ENCODE data around the gene USP53. TPM values are rescaled to one million over a fixed set of nuclear protein-coding genes. Genes with fewer than 3 reads are reported as not detected.
A peak's percentile ranks its signal among the peaks of the same experiment; 100 is the strongest.

Gene USP53
- total RNA-seq, 4 donors from 2014 or later = 68.1 to 116 (median 78.4) TPM

DNA sequence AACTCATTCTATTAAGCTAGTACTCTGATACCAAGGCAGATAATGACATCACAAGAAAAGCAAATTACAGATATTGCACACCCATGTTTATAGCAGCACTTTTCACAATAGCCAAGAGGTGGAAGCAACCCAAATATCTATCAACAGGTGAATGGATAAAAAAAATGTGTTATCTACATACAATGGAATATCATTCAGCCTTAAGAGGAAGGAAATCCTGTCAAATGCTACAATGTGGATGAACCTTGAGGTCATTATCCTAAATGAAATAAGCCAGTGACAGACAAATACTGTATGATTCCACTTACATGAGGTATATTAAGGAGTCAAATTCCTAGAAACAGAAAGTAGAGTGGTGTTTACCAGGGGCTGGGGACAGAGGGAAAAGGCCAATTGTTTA, 95.1 kb downstream of the USP53 start:
- Histone ChIP-seq H3K27me3 (no peaks in the 10 kb centered on the region), H3K27ac (replicated peaks in 1 of 4) (no peak overlapping the region), H3K4me3 (no peak overlapping the region), H3K9me3 (no peaks in the 10 kb centered on the region), H3K36me3 (no peaks in the 10 kb centered on the region), H3K4me1 (no peaks in the 10 kb centered on the region)
- no peak for DNase-seq (ENCODE audit: extremely low spot score)
- TF ChIP-seq, protein P1, sequence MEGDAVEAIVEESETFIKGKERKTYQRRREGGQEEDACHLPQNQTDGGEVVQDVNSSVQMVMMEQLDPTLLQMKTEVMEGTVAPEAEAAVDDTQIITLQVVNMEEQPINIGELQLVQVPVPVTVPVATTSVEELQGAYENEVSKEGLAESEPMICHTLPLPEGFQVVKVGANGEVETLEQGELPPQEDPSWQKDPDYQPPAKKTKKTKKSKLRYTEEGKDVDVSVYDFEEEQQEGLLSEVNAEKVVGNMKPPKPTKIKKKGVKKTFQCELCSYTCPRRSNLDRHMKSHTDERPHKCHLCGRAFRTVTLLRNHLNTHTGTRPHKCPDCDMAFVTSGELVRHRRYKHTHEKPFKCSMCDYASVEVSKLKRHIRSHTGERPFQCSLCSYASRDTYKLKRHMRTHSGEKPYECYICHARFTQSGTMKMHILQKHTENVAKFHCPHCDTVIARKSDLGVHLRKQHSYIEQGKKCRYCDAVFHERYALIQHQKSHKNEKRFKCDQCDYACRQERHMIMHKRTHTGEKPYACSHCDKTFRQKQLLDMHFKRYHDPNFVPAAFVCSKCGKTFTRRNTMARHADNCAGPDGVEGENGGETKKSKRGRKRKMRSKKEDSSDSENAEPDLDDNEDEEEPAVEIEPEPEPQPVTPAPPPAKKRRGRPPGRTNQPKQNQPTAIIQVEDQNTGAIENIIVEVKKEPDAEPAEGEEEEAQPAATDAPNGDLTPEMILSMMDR (IDR thresholded peaks at IDR 0.05) = no peak
- TF ChIP-seq POLR2A (IDR thresholded peaks at IDR 0.05; ENCODE audit: low read depth) (no peak), EP300 (IDR thresholded peaks at IDR 0.05) (no peak), POLR2AphosphoS5 (IDR thresholded peaks at IDR 0.05) (no peak)
- intact Hi-C loops (cut with DNase I) = no loop called here

DNA sequence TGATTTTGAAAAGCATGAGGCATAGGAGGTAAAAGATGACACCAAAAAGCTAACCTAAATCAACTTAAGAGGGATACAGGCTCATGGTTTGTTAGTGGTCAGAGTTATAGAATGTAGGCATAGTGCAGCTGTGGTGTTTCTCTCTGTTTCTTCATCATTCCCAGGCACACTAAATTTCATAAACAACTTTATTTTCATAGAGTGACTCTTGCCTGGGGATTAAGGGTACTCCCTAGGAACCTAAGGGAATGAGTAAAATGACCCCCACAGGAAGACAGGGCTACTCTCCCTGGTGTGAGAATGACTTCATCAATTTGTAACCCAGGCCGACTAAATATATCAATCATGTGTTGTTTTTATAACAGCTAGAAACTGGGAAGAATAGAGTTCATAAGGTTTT, 98.3 kb downstream of the USP53 start:
- H3K27ac ChIP-seq (replicated peaks in 1 of 4) = no peak overlapping the region
- 76% methylated on average over 1 of the region's 1 CpG for WGBS
- intact Hi-C loops (cut with DNase I) = loop anchor here (5.0 to 10.0 kb wide), 2 partner anchors 484 to 741 kb away; no protein-coding TSS in a partner anchor
- H3K4me3 ChIP-seq = no peak overlapping the region
- no peaks in the 10 kb centered on the region for H3K27me3 ChIP-seq
- H3K36me3 ChIP-seq = no peaks in the 10 kb centered on the region
- TF ChIP-seq POLR2A (IDR thresholded peaks at IDR 0.05; ENCODE audit: low read depth) (no peak), EP300 (IDR thresholded peaks at IDR 0.05) (no peak), POLR2AphosphoS5 (IDR thresholded peaks at IDR 0.05) (no peak)
- TF ChIP-seq, protein P1 (IDR thresholded peaks at IDR 0.05) = no peak
- DNase-seq (ENCODE audit: extremely low spot score) = no peak
- no peaks in the 10 kb centered on the region for H3K4me1 ChIP-seq
- H3K9me3 ChIP-seq = no peaks in the 10 kb centered on the region

DNA sequence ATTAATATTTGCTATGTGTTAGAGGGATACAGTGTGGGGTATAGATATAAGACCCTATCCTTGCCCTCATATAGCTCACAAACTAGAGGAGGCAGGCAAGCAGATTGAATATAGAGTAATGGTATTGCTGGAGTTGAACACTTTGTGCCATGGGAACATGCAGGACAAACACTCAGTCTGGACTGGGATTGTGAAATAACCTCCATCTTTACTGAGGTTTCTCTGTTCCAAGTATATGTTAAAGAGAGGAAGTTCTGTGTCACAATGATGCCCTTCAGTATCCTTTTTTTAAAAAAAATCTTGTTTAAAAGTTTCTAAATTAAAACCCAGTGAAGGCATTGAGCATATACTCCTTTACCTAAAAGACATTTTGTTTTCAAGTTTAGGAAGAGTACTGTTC, 100.7 kb downstream of the USP53 start:
- Histone ChIP-seq H3K27ac (replicated peaks in 1 of 4) (no peak overlapping the region), H3K4me3 (no peak overlapping the region), H3K4me1 (peaks cover 0 to 6% (median 0%) of the 10 kb centered on the region in 4 donors), H3K36me3 (no peaks in the 10 kb centered on the region), H3K9me3 (no peaks in the 10 kb centered on the region), H3K27me3 (no peaks in the 10 kb centered on the region)
- intact Hi-C loops (cut with DNase I) = loop anchor here (5.0 to 10.0 kb wide), 2 partner anchors 482 to 739 kb away; no protein-coding TSS in a partner anchor
- TF ChIP-seq POLR2A (IDR thresholded peaks at IDR 0.05; ENCODE audit: low read depth) (no peak), POLR2AphosphoS5 (IDR thresholded peaks at IDR 0.05) (no peak), EP300 (IDR thresholded peaks at IDR 0.05) (no peak)
- TF ChIP-seq, protein P1 (IDR thresholded peaks at IDR 0.05) = no peak
- DNase-seq (ENCODE audit: extremely low spot score) = no peak

DNA sequence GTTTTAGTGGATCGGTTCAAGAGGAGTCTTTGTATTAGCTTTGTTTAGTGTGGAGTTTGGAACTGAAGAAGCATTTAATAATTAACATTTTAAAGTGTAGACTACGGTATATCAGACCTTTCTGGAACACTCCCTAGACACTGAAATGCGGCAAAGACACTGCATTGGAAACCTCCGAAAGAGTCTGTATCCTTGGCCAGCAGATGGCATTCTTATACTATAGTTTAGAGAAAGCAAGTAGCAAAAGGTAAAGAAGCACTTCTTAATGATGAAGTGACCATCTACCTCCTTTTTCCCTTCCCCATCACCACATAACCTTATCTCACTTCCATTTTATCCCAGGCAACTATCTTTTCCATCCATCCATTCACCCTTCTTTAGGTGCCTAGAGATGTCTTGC, 101.8 kb downstream of the USP53 start:
- intact Hi-C loops (cut with DNase I) = loop anchor here (5.0 to 10.0 kb wide), 2 partner anchors 480 to 738 kb away; no protein-coding TSS in a partner anchor
- no peak for TF ChIP-seq POLR2AphosphoS5 (IDR thresholded peaks at IDR 0.05)
- TF ChIP-seq, protein P1 (IDR thresholded peaks at IDR 0.05) = peak; percentile 40 to 58 (median 55)
- Histone ChIP-seq H3K27me3 (no peaks in the 10 kb centered on the region), H3K9me3 (no peaks in the 10 kb centered on the region), H3K4me3 (no peak overlapping the region), H3K36me3 (no peaks in the 10 kb centered on the region), H3K27ac (replicated peaks in 1 of 4) (no peak overlapping the region), H3K4me1 (peaks cover 0 to 6% (median 0%) of the 10 kb centered on the region in 4 donors)
- 24% methylated on average over 4 of the region's 4 CpGs for WGBS
- DNase-seq (ENCODE audit: extremely low spot score) = no peak

DNA sequence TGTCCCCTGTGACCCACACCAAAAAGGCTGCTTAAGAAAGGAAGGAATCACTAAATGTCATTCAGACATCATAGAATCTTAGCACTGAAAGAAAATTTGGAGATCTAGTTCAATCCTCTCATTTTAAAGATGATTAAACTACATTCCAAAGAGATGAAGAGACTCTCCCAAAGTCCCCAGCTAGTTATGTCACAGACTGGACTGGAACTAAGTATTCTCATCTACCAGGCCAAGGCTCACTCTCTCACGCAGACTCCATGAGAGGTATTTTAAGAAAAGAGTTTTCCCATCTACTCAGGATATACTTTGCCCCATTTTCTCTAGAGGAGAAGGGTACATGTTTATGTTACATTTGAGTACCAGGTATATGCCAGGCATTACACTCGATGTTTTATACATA, 102.5 kb downstream of the USP53 start:
- 80% methylated on average over 2 of the region's 2 CpGs for WGBS
- Histone ChIP-seq H3K4me1 (peaks cover 0 to 6% (median 0%) of the 10 kb centered on the region in 4 donors), H3K36me3 (no peaks in the 10 kb centered on the region), H3K27me3 (no peaks in the 10 kb centered on the region), H3K9me3 (no peaks in the 10 kb centered on the region), H3K27ac (replicated peaks in 1 of 4) (no peak overlapping the region), H3K4me3 (no peak overlapping the region)
- TF ChIP-seq EP300 (IDR thresholded peaks at IDR 0.05) (no peak), POLR2A (IDR thresholded peaks at IDR 0.05; ENCODE audit: low read depth) (no peak), POLR2AphosphoS5 (IDR thresholded peaks at IDR 0.05) (no peak)
- TF ChIP-seq, protein P1 (IDR thresholded peaks at IDR 0.05) = no peak
- no peak for DNase-seq (ENCODE audit: extremely low spot score)
- intact Hi-C loops (cut with DNase I) = loop anchor here (10.0 kb wide), 1 partner anchor 480 kb away; no protein-coding TSS in a partner anchor
